Mammary epithelial cell (primary cell): ENCODE results near the gene RPS10.

Experiments used
- EZH2 ChIP-seq: IDR thresholded peaks from 2 replicates; pipeline ENCODE4 v1.6.1; 2012; ENCODE audit warnings: low read length, inconsistent platforms, borderline replicate concordance
- TF ChIP-seq, protein P1 (sequence below), 2 donors: IDR thresholded peaks in 1 of 2; conservative IDR thresholded peaks in 1 of 2; 2 replicates each; pipeline ENCODE4 v1.5.1; 2011 to 2012; ENCODE audit warnings: inconsistent platforms in 2 of 2, low read length in 2 of 2, mild to moderate bottlenecking in 2 of 2, control low read depth in 1 of 2, low read depth in 1 of 2; ENCODE audit not compliant: insufficient read depth in 1 of 2; ENCODE audit errors: extremely low read depth in 1 of 2

DNA sequence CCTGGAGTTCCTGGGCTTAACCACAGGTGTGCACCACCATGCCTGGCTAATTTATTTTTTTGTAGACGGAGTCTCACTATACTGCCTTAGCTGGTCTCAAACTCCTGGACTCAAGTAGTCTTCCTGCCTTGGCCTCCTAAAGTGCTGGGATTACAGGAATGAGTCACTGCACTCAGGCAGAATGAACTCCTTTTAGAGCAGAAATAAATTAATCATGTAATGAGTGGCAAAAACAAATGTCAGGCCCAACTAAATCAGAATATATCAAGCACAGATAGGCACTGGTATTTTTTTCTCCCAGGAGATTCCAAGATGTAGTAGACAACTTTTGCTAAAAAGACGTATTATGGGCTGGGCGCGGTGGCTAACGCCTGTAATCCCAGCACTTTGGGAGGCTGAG lies 2.6 kb downstream of the RPS10 start:
- TF ChIP-seq, protein P1, sequence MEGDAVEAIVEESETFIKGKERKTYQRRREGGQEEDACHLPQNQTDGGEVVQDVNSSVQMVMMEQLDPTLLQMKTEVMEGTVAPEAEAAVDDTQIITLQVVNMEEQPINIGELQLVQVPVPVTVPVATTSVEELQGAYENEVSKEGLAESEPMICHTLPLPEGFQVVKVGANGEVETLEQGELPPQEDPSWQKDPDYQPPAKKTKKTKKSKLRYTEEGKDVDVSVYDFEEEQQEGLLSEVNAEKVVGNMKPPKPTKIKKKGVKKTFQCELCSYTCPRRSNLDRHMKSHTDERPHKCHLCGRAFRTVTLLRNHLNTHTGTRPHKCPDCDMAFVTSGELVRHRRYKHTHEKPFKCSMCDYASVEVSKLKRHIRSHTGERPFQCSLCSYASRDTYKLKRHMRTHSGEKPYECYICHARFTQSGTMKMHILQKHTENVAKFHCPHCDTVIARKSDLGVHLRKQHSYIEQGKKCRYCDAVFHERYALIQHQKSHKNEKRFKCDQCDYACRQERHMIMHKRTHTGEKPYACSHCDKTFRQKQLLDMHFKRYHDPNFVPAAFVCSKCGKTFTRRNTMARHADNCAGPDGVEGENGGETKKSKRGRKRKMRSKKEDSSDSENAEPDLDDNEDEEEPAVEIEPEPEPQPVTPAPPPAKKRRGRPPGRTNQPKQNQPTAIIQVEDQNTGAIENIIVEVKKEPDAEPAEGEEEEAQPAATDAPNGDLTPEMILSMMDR (conservative IDR thresholded peaks at IDR 0.05 in 1 of 2, IDR thresholded peaks at IDR 0.05 in 1 of 2; ENCODE audit: extremely low read depth in 1 of 2, insufficient read depth in 1 of 2, low read depth in 1 of 2, low read length in 2 of 2) = no peak
- no peak for TF ChIP-seq EZH2
